ENCODE results near the gene RAB11FIP3. TPM values are rescaled to one million over a fixed set of nuclear protein-coding genes. Genes with fewer than 3 reads are reported as not detected.

Gene RAB11FIP3
- total RNA-seq, 2 donors from 2014 or later = 33.2 to 93.2 TPM

- H3K4me1 ChIP-seq (replicated peaks) = peaks cover 6% of the 10 kb centered on the region
- H3K36me3 ChIP-seq = no peaks in the 10 kb centered on the region
- H3K4me3 ChIP-seq = no peak overlapping the region
- TF ChIP-seq CTCF (IDR thresholded peaks at IDR 0.05) (no peak), POLR2A (IDR thresholded peaks at IDR 0.05) (no peak), POLR2AphosphoS5 (IDR thresholded peaks at IDR 0.05) (no peak)
- H3K27me3 ChIP-seq (replicated peaks; ENCODE audit: insufficient read depth) = no peaks in the 10 kb centered on the region
- intact Hi-C loops (cut with DNase I) = no loop called here
- H3K9me3 ChIP-seq = no peaks in the 10 kb centered on the region
- DNase-seq (ENCODE audit: low spot score) = no peak
- WGBS = 71% methylated on average over 13 of the region's 13 CpGs
- no peak overlapping the region for H3K27ac ChIP-seq
These were observed 29.0 kb downstream of the RAB11FIP3 start for GRCh38 chr16:454397-454940.

DNA sequence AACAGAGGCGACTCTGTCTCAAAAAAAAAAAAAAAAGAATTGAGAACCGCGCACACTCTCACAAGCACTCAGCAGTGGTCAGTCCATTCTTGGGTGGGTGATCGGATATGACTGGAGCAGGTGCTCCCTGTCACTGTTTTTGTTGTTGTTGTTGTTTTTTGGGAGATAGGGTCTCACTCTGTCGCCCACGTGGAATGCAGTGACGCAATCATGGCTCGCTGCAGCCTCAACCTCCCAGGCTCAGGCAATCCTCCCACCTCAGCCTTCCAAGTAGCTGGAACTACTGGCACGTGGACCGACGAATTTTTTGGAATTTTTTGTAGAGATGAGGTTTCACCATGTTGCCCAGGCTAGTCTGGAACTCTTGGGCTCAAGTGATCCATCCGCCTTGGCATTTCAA is 30.0 kb downstream of the RAB11FIP3 start:
- no peak for TF ChIP-seq POLR2A (IDR thresholded peaks at IDR 0.05)
- no peak for TF ChIP-seq CTCF (IDR thresholded peaks at IDR 0.05)
- no peak for TF ChIP-seq POLR2AphosphoS5 (IDR thresholded peaks at IDR 0.05)
- WGBS = 95% methylated on average over 12 of the region's 12 CpGs

DNA sequence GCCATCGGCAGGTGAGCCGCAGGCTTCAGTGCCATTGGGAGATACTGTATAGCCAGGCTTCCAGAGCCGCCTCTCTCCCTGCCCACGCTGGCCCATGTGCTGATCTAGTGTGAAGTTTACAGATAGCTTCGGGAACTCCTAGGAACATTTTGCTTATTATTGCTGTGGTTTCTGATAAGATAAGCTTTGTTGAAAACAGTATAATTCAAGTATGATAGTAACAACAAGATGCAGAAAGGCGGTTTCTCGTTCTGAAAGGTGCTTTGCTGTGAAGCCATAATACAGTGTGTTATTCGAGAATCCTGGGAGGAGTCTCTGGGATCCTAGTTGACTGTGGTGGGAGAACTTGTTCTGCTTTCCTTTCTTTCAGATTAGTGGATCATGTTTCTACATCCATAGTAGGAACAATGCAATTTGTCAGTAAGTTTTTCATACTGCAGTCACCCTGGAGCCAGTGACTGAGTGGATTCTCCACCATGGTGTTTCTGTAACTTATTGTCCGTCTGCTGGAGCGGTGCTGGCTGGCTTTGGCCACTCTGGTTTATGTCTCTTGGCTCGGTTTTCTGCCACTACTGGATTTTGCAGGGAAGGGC is 31.5 kb downstream of the RAB11FIP3 start:
- peak; percentile 46 for DNase-seq (ENCODE audit: low spot score)
- intact Hi-C loops (cut with DNase I) = no loop called here
- 20% methylated on average over 11 of the region's 11 CpGs for WGBS

More for the DNA sequence above, 30.0 kb downstream of the RAB11FIP3 start:
- no peak overlapping the region for H3K27ac ChIP-seq
- H3K9me3 ChIP-seq = no peaks in the 10 kb centered on the region
- H3K4me3 ChIP-seq = no peak overlapping the region
- H3K4me1 ChIP-seq (replicated peaks) = peaks cover 6% of the 10 kb centered on the region
- DNase-seq (ENCODE audit: low spot score) = no peak
- H3K27me3 ChIP-seq (replicated peaks; ENCODE audit: insufficient read depth) = no peaks in the 10 kb centered on the region
- intact Hi-C loops (cut with DNase I) = no loop called here
- H3K36me3 ChIP-seq = no peaks in the 10 kb centered on the region

DNA sequence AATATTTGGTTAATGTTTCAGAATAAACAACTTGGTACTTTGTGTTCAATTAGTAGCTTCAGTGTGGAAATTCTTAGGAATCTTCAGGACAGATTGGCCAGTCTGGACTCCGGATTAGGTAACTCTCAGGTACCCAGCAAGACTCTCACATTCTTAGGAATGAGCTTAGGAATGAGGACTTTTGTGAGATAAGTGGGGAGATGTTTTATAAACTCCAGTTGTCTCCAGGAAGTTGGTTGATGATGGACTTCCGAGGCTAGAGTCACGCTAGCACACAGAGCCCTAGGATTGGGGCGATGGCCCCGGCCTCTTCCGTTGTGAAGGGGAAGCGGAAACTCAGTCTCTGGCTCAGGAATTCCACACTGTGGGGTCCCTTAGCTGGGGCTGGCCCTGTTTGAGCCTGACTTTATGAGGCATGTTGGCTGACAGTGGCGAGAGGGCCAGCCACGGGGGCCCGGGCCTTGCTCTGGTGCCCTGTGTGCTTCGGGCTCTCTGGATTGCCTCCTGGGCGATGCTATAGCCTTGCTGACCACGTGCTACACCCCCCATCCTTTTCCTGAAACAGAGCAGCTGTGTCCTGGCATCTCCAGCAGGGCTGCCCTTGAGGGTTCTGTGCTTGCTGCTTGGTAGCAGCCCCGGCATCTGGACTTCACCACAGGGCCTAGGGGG is 32.4 kb downstream of the RAB11FIP3 start:
- H3K36me3 ChIP-seq = no peaks in the 10 kb centered on the region
- 59% methylated on average over 14 of the region's 14 CpGs for WGBS
- peak overlapping the region; percentile 49 to 73 for H3K27ac ChIP-seq
- H3K27me3 ChIP-seq (replicated peaks; ENCODE audit: insufficient read depth) = no peaks in the 10 kb centered on the region
- no peak for TF ChIP-seq POLR2A (IDR thresholded peaks at IDR 0.05)
- no peak for TF ChIP-seq POLR2AphosphoS5 (IDR thresholded peaks at IDR 0.05)
- TF ChIP-seq CTCF (IDR thresholded peaks at IDR 0.05) = no peak
- no peak overlapping the region for H3K4me3 ChIP-seq
- DNase-seq (ENCODE audit: low spot score) = no peak
- intact Hi-C loops (cut with DNase I) = no loop called here
- peaks cover 6% of the 10 kb centered on the region for H3K4me1 ChIP-seq (replicated peaks)
- H3K9me3 ChIP-seq = no peaks in the 10 kb centered on the region

More for the DNA sequence above, 31.5 kb downstream of the RAB11FIP3 start:
- Histone ChIP-seq H3K4me1 (replicated peaks) (peaks cover 6% of the 10 kb centered on the region), H3K36me3 (no peaks in the 10 kb centered on the region), H3K4me3 (no peak overlapping the region), H3K27ac (peak overlapping the region; percentile 49 to 73), H3K27me3 (replicated peaks; ENCODE audit: insufficient read depth) (no peaks in the 10 kb centered on the region), H3K9me3 (no peaks in the 10 kb centered on the region)
- TF ChIP-seq POLR2A (IDR thresholded peaks at IDR 0.05) (no peak), POLR2AphosphoS5 (IDR thresholded peaks at IDR 0.05) (peak; percentile 48), CTCF (IDR thresholded peaks at IDR 0.05) (no peak)

All from prostate gland (tissue), 2 donors.